ENCODE results near the gene PEMT.

Gene PEMT

DNA sequence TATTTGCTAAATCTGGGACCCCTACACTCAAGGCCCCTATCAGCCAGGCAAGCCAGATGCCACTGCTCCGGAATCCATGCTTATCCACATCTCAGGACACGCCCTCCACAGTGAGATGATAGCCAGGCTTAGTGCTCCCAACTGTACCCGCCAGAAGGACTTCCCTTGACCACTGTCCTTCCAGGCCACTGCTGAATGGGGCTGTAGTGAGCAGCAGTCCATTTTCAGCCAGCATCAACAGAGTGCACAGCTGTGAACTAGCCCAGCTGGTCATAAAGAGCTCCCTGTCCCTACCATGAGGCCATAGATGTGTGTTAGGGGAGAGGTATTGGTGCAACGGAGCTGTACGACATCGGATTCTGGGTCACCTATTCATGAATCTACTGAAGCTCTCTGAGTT lies 127.7 kb downstream of the PEMT start:
- Mint-ChIP-seq H3K36me3 (ENCODE audit: low read depth) (peaks cover 4% of the 10 kb centered on the region), H3K27me3 (ENCODE audit: low read depth) (peaks cover 19% of the 10 kb centered on the region), H3K4me3 (no peak overlapping the region), H3K9me3 (peaks cover 6% of the 10 kb centered on the region), H3K27ac (no peak overlapping the region), H3K4me1 (peaks cover 21% of the 10 kb centered on the region)
- TF ChIP-seq, protein P1, sequence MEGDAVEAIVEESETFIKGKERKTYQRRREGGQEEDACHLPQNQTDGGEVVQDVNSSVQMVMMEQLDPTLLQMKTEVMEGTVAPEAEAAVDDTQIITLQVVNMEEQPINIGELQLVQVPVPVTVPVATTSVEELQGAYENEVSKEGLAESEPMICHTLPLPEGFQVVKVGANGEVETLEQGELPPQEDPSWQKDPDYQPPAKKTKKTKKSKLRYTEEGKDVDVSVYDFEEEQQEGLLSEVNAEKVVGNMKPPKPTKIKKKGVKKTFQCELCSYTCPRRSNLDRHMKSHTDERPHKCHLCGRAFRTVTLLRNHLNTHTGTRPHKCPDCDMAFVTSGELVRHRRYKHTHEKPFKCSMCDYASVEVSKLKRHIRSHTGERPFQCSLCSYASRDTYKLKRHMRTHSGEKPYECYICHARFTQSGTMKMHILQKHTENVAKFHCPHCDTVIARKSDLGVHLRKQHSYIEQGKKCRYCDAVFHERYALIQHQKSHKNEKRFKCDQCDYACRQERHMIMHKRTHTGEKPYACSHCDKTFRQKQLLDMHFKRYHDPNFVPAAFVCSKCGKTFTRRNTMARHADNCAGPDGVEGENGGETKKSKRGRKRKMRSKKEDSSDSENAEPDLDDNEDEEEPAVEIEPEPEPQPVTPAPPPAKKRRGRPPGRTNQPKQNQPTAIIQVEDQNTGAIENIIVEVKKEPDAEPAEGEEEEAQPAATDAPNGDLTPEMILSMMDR (IDR thresholded peaks at IDR 0.05; ENCODE audit: unreplicated experiment in 3 of 3) = no peak

- H3K27me3 Mint-ChIP-seq (ENCODE audit: low read depth) = peaks cover 24% of the 10 kb centered on the region
- H3K4me1 Mint-ChIP-seq = peaks cover 9% of the 10 kb centered on the region
- TF ChIP-seq, protein P1 (IDR thresholded peaks at IDR 0.05; ENCODE audit: unreplicated experiment in 3 of 3) = no peak
Observed at GRCh38 chr17:17462048-17462824, 129.3 kb downstream of the PEMT start.

GRCh38 chr17:17460038-17460437 lies 131.5 kb downstream of the PEMT start:
- Mint-ChIP-seq H3K4me1 (no peaks in the 10 kb centered on the region), H3K27ac (no peak overlapping the region), H3K9me3 (peaks cover 6% of the 10 kb centered on the region), H3K4me3 (no peak overlapping the region), H3K36me3 (ENCODE audit: low read depth) (peaks cover 4% of the 10 kb centered on the region), H3K27me3 (ENCODE audit: low read depth) (peaks cover 29% of the 10 kb centered on the region)
- TF ChIP-seq, protein P1 (IDR thresholded peaks at IDR 0.05; ENCODE audit: unreplicated experiment in 3 of 3) = no peak

More at GRCh38 chr17:17462048-17462824, 129.3 kb downstream of the PEMT start:
- peaks cover 6% of the 10 kb centered on the region for H3K9me3 Mint-ChIP-seq
- no peak overlapping the region for H3K27ac Mint-ChIP-seq
- H3K4me3 Mint-ChIP-seq = no peak overlapping the region
- H3K36me3 Mint-ChIP-seq (ENCODE audit: low read depth) = peaks cover 4% of the 10 kb centered on the region

DNA sequence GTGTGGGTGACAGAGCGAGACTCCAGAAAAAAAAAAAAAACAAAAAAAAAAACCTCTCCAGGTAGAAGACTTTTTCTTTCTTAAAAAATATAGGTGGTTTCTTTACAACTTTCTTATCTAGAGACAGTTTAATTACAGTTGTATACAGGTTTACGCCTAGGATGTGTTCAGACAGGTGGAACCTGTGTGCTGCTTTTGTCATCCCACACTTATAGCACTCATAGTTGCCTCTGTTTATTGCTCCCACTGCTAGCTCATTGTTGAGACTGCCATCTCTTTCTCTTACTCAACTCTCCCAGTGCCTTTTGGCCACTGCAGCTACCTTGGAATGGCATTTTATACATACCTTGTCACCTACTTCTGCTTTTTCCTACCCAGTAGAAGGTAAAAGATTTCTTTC lies 133.8 kb downstream of the PEMT start:
- Mint-ChIP-seq H3K27ac (no peak overlapping the region), H3K36me3 (ENCODE audit: low read depth) (peaks cover 4% of the 10 kb centered on the region), H3K27me3 (ENCODE audit: low read depth) (peaks cover 19% of the 10 kb centered on the region), H3K4me1 (no peaks in the 10 kb centered on the region), H3K9me3 (peaks cover 6% of the 10 kb centered on the region), H3K4me3 (no peak overlapping the region)
- TF ChIP-seq, protein P1 (IDR thresholded peaks at IDR 0.05; ENCODE audit: unreplicated experiment in 3 of 3) = no peak

- H3K9me3 Mint-ChIP-seq = peaks cover 6% of the 10 kb centered on the region
- H3K36me3 Mint-ChIP-seq (ENCODE audit: low read depth) = peaks cover 4% of the 10 kb centered on the region
- H3K27ac Mint-ChIP-seq = no peak overlapping the region
- H3K4me3 Mint-ChIP-seq = no peak overlapping the region
- H3K27me3 Mint-ChIP-seq (ENCODE audit: low read depth) = peaks cover 16% of the 10 kb centered on the region
- no peaks in the 10 kb centered on the region for H3K4me1 Mint-ChIP-seq
- TF ChIP-seq, protein P1 (IDR thresholded peaks at IDR 0.05; ENCODE audit: unreplicated experiment in 3 of 3) = no peak
Observed at GRCh38 chr17:17456251-17456650, 135.3 kb downstream of the PEMT start.
